ENCODE data around the gene LSM14A.
A peak's percentile ranks its signal among the peaks of the same experiment; 100 is the strongest.
"Not testable (repeated sequence)": the region's sequence is repeated elsewhere in the genome, so short reads cannot be mapped to it uniquely, and the experiment has no call there.

LSM14A gene

DNA sequence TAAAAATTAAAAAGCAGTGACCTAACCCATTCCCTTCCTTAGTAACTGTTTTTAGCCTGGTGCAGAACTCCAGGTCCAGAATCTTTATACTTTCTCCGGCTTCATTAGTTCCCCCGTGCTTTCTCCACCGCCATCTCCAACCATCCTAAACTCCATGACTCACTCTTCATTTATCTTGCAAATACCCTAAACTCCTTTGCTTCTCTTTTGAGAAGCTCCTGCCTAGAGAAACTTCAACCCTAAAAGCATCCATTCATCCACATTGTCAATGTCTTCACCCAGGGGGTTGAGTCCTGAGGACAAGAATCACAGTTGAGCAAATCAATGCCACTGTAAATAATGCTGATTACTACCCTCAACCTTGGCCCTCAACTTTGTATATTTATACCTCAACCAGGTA, 65.0 kb downstream of the LSM14A start:
- Mint-ChIP-seq H3K36me3 (ENCODE audit: low read depth) (peaks cover 34% of the 10 kb centered on the region), H3K4me3 (no peak overlapping the region), H3K27me3 (ENCODE audit: low read depth, poor library complexity) (no peaks in the 10 kb centered on the region), H3K27ac (peak overlapping the region; percentile 83), H3K4me1 (peaks cover 9% of the 10 kb centered on the region), H3K9me3 (no peaks in the 10 kb centered on the region)
- DNase-seq: no peak
- TF ChIP-seq, protein P1, sequence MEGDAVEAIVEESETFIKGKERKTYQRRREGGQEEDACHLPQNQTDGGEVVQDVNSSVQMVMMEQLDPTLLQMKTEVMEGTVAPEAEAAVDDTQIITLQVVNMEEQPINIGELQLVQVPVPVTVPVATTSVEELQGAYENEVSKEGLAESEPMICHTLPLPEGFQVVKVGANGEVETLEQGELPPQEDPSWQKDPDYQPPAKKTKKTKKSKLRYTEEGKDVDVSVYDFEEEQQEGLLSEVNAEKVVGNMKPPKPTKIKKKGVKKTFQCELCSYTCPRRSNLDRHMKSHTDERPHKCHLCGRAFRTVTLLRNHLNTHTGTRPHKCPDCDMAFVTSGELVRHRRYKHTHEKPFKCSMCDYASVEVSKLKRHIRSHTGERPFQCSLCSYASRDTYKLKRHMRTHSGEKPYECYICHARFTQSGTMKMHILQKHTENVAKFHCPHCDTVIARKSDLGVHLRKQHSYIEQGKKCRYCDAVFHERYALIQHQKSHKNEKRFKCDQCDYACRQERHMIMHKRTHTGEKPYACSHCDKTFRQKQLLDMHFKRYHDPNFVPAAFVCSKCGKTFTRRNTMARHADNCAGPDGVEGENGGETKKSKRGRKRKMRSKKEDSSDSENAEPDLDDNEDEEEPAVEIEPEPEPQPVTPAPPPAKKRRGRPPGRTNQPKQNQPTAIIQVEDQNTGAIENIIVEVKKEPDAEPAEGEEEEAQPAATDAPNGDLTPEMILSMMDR (IDR thresholded peaks at IDR 0.05): no peak

DNA sequence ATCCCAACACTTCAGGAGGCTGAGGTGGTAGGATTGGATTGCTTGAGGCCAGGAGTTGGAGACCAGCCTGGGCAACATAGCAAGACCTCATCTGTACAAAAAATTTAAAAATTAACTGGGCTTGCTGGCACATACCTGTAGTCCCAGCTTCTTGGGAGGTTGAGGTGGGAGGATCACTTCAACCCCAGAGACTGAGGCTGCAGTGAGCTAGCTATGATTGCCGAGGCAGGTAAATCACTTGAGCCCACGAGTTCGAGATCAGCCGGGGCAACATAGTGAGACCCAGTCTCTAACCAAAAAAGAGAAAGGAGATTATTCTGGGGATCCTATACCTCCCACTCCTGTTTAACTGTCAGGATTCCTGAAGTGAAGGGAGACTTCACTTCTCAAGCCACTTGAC, 65.6 kb downstream of the LSM14A start:
- DNase-seq: no peak
- Mint-ChIP-seq H3K27ac (no peak overlapping the region), H3K4me1 (peaks cover 9% of the 10 kb centered on the region), H3K4me3 (no peak overlapping the region), H3K9me3 (no peaks in the 10 kb centered on the region), H3K36me3 (ENCODE audit: low read depth) (peaks cover 31% of the 10 kb centered on the region), H3K27me3 (ENCODE audit: low read depth, poor library complexity) (no peaks in the 10 kb centered on the region)
- TF ChIP-seq, protein P1 (IDR thresholded peaks at IDR 0.05): no peak

DNA sequence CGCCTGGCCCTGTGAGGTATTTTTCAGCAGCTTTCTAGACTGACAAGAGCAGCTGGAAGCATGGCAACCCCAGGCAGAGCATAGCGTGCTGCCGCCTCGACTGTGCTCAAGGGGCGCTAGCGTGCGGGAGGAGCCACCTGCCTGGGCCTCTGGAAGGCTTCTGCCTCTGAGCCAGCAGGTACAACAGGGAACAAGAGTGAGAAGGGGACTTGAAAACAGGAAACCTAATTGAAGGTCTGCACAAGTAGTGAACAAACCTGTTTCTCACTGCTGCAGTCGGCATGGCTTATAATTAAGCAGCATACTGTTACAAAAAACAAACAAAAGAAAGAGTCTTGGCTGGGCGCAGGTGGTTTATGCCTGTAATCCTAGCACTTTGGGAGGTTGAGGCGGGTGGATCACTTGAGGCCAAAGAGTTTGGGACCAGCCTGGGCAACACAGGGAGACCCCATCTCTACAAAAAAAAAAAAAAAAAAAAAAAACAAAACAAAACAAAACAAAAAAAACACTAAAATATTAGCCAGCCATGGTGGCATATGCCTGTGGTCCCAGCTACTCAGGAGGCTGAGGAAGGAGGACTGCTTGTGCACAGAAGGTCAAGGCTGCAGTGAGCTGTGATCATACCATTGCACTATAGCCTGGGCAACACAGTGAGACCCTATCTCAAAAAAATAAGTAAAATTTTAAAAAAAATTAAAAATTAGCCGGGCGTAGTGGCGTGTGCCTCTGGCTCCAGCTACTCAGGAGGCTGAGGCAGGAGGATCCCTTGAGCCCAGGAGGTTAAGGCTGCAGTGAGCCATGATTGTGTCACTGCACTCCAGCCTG, 69.4 kb downstream of the LSM14A start:
- no peak overlapping the region for H3K4me3 Mint-ChIP-seq
- no peaks in the 10 kb centered on the region for H3K9me3 Mint-ChIP-seq
- DNase-seq: peak; percentile 46
- TF ChIP-seq, protein P1 (IDR thresholded peaks at IDR 0.05): peak; percentile 52
- H3K27me3 Mint-ChIP-seq (ENCODE audit: low read depth, poor library complexity): no peaks in the 10 kb centered on the region
- no peak overlapping the region for H3K27ac Mint-ChIP-seq
- peaks cover 17% of the 10 kb centered on the region for H3K4me1 Mint-ChIP-seq
- peaks cover 14% of the 10 kb centered on the region for H3K36me3 Mint-ChIP-seq (ENCODE audit: low read depth)

GRCh38 chr19:34243138-34243875, 71.0 kb downstream of the LSM14A start:
- H3K9me3 Mint-ChIP-seq; H3K36me3 Mint-ChIP-seq (ENCODE audit: low read depth); H3K27ac Mint-ChIP-seq; DNase-seq; H3K27me3 Mint-ChIP-seq (ENCODE audit: low read depth, poor library complexity); H3K4me3 Mint-ChIP-seq: not testable (repeated sequence)
- peaks cover 17% of the 10 kb centered on the region for H3K4me1 Mint-ChIP-seq

GRCh38 chr19:34243876-34244578, 71.7 kb downstream of the LSM14A start:
- Mint-ChIP-seq H3K27me3 (ENCODE audit: low read depth, poor library complexity) (peaks cover 6% of the 10 kb centered on the region), H3K36me3 (ENCODE audit: low read depth) (peaks cover 8% of the 10 kb centered on the region), H3K4me1 (peaks cover 17% of the 10 kb centered on the region), H3K9me3 (no peaks in the 10 kb centered on the region), H3K27ac (peak overlapping the region; percentile 84), H3K4me3 (no peak overlapping the region)
- no peak for DNase-seq
- TF ChIP-seq, protein P1 (IDR thresholded peaks at IDR 0.05): no peak

All from nephron progenitor cell (in vitro differentiated cells).